Measurements from ENCODE around the gene C1QTNF8.

- TF ChIP-seq CTCF (IDR thresholded peaks at IDR 0.05 in 2 of 3, conservative IDR thresholded peaks at IDR 0.05 in 1 of 3; ENCODE audit: borderline replicate concordance in 1 of 3, insufficient read depth in 1 of 3, low read depth in 2 of 3, low read length in 2 of 3) (no peak), TCF7L2 (IDR thresholded peaks at IDR 0.05; ENCODE audit: borderline replicate concordance, extremely low read depth, insufficient read depth, insufficient read length) (no peak), REST (IDR thresholded peaks at IDR 0.05; ENCODE audit: low read depth) (no peak), YY1 (IDR thresholded peaks at IDR 0.05; ENCODE audit: extremely low read depth, insufficient replicate concordance, low read depth, low read length) (no peak), POLR2A (IDR thresholded peaks at IDR 0.05; ENCODE audit: borderline replicate concordance, extremely low read depth, insufficient read depth, insufficient read length) (no peak), ELF1 (IDR thresholded peaks at IDR 0.05; ENCODE audit: borderline replicate concordance, low read depth) (no peak), RAD21 (IDR thresholded peaks at IDR 0.05; ENCODE audit: low read depth) (no peak), POLR2AphosphoS5 (IDR thresholded peaks at IDR 0.05; ENCODE audit: low read depth, low read length) (no peak), ZBTB33 (IDR thresholded peaks at IDR 0.05; ENCODE audit: extremely low read depth, insufficient replicate concordance, low read length) (no peak)
Measured at GRCh38 chr16:1052721-1053120, 43.3 kb downstream of the C1QTNF8 start.
